ENCODE data around the gene CNGA3.

The CNGA3 gene

DNA sequence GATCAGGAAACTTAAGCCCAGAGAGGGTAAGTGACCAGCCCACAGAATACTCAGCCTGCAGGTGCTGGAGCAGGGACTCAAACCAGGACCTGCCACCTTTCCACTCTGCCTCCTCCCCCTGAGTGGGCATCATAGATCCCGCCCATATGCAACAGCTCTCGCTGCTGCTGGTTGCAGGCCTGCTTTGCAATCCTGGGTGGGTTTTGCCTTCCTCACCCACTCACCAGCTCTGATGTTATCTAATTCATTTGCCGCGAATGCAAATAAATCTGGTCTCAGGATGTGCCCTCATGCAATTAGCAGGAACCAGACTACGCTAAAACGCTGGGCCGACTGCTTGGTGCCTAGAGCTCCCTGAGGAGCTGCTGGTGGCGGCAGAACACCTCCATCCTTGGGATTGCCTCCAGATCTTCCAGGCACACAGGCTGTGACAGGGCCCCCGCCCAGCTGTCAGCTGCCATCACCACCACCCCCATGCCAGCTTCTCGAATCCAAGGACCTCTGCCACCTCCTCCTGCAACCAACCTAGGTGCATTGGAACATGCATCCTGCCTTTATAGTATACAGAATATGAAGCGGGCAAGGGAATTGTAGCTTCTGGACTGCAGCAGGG, 28.8 kb downstream of the CNGA3 start:
- no peak overlapping the region for H3K27ac ChIP-seq
- H3K4me3 ChIP-seq (IDR thresholded peaks at IDR 0.05; ENCODE audit: insufficient read depth, low read depth, low read length), result no peak overlapping the region
- H3K4me2 ChIP-seq, result no peak overlapping the region
- no peaks in the 10 kb centered on the region for H3K79me2 ChIP-seq (ENCODE audit: insufficient read depth, low read depth)
- no peak overlapping the region for H2AFZ ChIP-seq (ENCODE audit: low read depth)
- no peak overlapping the region for H3K9ac ChIP-seq
- H3K36me3 ChIP-seq (ENCODE audit: insufficient read depth), result no peaks in the 10 kb centered on the region
- H3K27me3 ChIP-seq (ENCODE audit: insufficient read depth, low read depth), result no peaks in the 10 kb centered on the region
- H3K4me1 ChIP-seq (ENCODE audit: low read depth, poor library complexity, severe bottlenecking), result no peaks in the 10 kb centered on the region
- no peaks in the 10 kb centered on the region for H4K20me1 ChIP-seq (ENCODE audit: insufficient read depth)
- TF ChIP-seq CTCF (conservative IDR thresholded peaks at IDR 0.05; ENCODE audit: low read depth, low read length), result no peak

GRCh38 chr2:98376301-98376910, 30.1 kb downstream of the CNGA3 start:
- H3K4me2 ChIP-seq, result no peak overlapping the region
- H3K4me3 ChIP-seq (IDR thresholded peaks at IDR 0.05; ENCODE audit: insufficient read depth, low read depth, low read length), result no peak overlapping the region
- no peak for TF ChIP-seq CTCF (conservative IDR thresholded peaks at IDR 0.05; ENCODE audit: low read depth, low read length)
- H3K27me3 ChIP-seq (ENCODE audit: insufficient read depth, low read depth), result no peaks in the 10 kb centered on the region
- no peak overlapping the region for H3K9ac ChIP-seq
- H3K79me2 ChIP-seq (ENCODE audit: insufficient read depth, low read depth), result no peaks in the 10 kb centered on the region
- no peaks in the 10 kb centered on the region for H3K36me3 ChIP-seq (ENCODE audit: insufficient read depth)
- no peak overlapping the region for H3K27ac ChIP-seq
- no peak overlapping the region for H2AFZ ChIP-seq (ENCODE audit: low read depth)
- H4K20me1 ChIP-seq (ENCODE audit: insufficient read depth), result no peaks in the 10 kb centered on the region
- no peaks in the 10 kb centered on the region for H3K4me1 ChIP-seq (ENCODE audit: low read depth, poor library complexity, severe bottlenecking)

- no peaks in the 10 kb centered on the region for H3K27me3 ChIP-seq (ENCODE audit: insufficient read depth, low read depth)
These were observed 30.7 kb downstream of the CNGA3 start for GRCh38 chr2:98376996-98377395.

DNA sequence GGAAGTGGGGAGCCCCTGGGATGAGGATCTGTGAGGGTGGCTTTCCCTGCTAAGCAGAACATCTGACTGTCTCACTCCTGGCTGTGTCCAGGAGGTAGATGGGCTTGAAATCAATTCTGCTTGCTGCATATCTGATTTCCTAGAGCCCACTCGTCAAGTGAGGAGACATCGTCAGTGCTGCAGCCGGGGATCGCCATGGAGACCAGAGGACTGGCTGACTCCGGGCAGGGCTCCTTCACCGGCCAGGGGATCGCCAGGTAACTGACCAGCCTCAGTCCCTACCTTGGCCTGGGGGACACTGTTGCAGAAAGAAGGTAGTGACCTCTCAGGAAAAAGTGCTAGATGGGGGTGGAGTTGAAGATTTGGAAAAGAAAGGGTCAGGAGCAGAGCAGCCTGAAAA, 31.3 kb downstream of the CNGA3 start:
- no peaks in the 10 kb centered on the region for H3K27me3 ChIP-seq (ENCODE audit: insufficient read depth, low read depth)
- H3K79me2 ChIP-seq (ENCODE audit: insufficient read depth, low read depth), result no peaks in the 10 kb centered on the region
- no peaks in the 10 kb centered on the region for H4K20me1 ChIP-seq (ENCODE audit: insufficient read depth)
- no peak overlapping the region for H3K4me2 ChIP-seq
- TF ChIP-seq CTCF (conservative IDR thresholded peaks at IDR 0.05; ENCODE audit: low read depth, low read length), result no peak
- no peak overlapping the region for H2AFZ ChIP-seq (ENCODE audit: low read depth)
- H3K4me3 ChIP-seq (IDR thresholded peaks at IDR 0.05; ENCODE audit: insufficient read depth, low read depth, low read length), result no peak overlapping the region
- H3K9ac ChIP-seq, result no peak overlapping the region
- H3K27ac ChIP-seq, result no peak overlapping the region
- no peaks in the 10 kb centered on the region for H3K4me1 ChIP-seq (ENCODE audit: low read depth, poor library complexity, severe bottlenecking)
- no peaks in the 10 kb centered on the region for H3K36me3 ChIP-seq (ENCODE audit: insufficient read depth)

More at GRCh38 chr2:98376996-98377395, 30.7 kb downstream of the CNGA3 start:
- H3K4me2 ChIP-seq, result no peak overlapping the region
- H4K20me1 ChIP-seq (ENCODE audit: insufficient read depth), result no peaks in the 10 kb centered on the region
- H2AFZ ChIP-seq (ENCODE audit: low read depth), result no peak overlapping the region
- TF ChIP-seq CTCF (conservative IDR thresholded peaks at IDR 0.05; ENCODE audit: low read depth, low read length), result no peak
- H3K4me3 ChIP-seq (IDR thresholded peaks at IDR 0.05; ENCODE audit: insufficient read depth, low read depth, low read length), result no peak overlapping the region
- H3K4me1 ChIP-seq (ENCODE audit: low read depth, poor library complexity, severe bottlenecking), result no peaks in the 10 kb centered on the region
- no peak overlapping the region for H3K27ac ChIP-seq
- H3K79me2 ChIP-seq (ENCODE audit: insufficient read depth, low read depth), result no peaks in the 10 kb centered on the region
- H3K36me3 ChIP-seq (ENCODE audit: insufficient read depth), result no peaks in the 10 kb centered on the region
- H3K9ac ChIP-seq, result no peak overlapping the region

Measured in KMS-11 (cell line).